22Rv1 (cell line): ENCODE results near the gene FOXN1.

ENCODE experiments used
- H3K27ac ChIP-seq: fragments of 450-650 bp; 2 replicates; pipeline ENCODE4 v1.5.1; 2017
- CTCF ChIP-seq: fragments of 450-650 bp; IDR thresholded peaks from 2 replicates; pipeline ENCODE4 v1.5.1; 2017; ENCODE audit warnings: mild to moderate bottlenecking
- ZFX ChIP-seq: fragments of 450-650 bp; IDR thresholded peaks from 2 replicates; pipeline ENCODE4 v1.6.1; 2017; ENCODE audit warnings: antibody characterized with exemption, borderline replicate concordance

FOXN1 gene

GRCh38 chr17:28506763-28507487 lies 777 bp downstream of the FOXN1 start:
- TF ChIP-seq ZFX, result no peak
- no peak for TF ChIP-seq CTCF
- no peak overlapping the region for H3K27ac ChIP-seq

- H3K27ac ChIP-seq, result no peak overlapping the region
- TF ChIP-seq ZFX, result no peak
- no peak for TF ChIP-seq CTCF
These were observed 1.5 kb downstream of the FOXN1 start for GRCh38 chr17:28507567-28508203.

GRCh38 chr17:28508211-28508724 lies 2.1 kb downstream of the FOXN1 start:
- H3K27ac ChIP-seq, result no peak overlapping the region
- TF ChIP-seq CTCF (no peak), ZFX (no peak)

- H3K27ac ChIP-seq, result no peak overlapping the region
- TF ChIP-seq ZFX (no peak), CTCF (no peak)
These were observed 3.6 kb downstream of the FOXN1 start for GRCh38 chr17:28509789-28510188.

GRCh38 chr17:28511858-28512461 lies 5.8 kb downstream of the FOXN1 start:
- no peak overlapping the region for H3K27ac ChIP-seq
- TF ChIP-seq CTCF, result no peak
- TF ChIP-seq ZFX, result no peak

- no peak overlapping the region for H3K27ac ChIP-seq
- TF ChIP-seq ZFX, result no peak
- TF ChIP-seq CTCF, result no peak
These were observed 7.3 kb downstream of the FOXN1 start for GRCh38 chr17:28513476-28513875.

GRCh38 chr17:28514561-28515002 lies 8.4 kb downstream of the FOXN1 start:
- H3K27ac ChIP-seq, result no peak overlapping the region
- TF ChIP-seq CTCF, result no peak
- no peak for TF ChIP-seq ZFX
